HG02938 (cell line): ENCODE measurements around the gene CCDC154.
"Not testable (repeated sequence)": the region's sequence is repeated elsewhere in the genome, so short reads cannot be mapped to it uniquely, and the experiment has no call there.

Experiments
- ATAC-seq: cut with Tn5 transposase; IDR thresholded peaks from one replicate; pipeline ENCODE4 v1.9.1; 2021; ENCODE audit warnings: mild to moderate bottlenecking, moderate library complexity; ENCODE audit not compliant: unreplicated experiment

The CCDC154 gene, protein sequence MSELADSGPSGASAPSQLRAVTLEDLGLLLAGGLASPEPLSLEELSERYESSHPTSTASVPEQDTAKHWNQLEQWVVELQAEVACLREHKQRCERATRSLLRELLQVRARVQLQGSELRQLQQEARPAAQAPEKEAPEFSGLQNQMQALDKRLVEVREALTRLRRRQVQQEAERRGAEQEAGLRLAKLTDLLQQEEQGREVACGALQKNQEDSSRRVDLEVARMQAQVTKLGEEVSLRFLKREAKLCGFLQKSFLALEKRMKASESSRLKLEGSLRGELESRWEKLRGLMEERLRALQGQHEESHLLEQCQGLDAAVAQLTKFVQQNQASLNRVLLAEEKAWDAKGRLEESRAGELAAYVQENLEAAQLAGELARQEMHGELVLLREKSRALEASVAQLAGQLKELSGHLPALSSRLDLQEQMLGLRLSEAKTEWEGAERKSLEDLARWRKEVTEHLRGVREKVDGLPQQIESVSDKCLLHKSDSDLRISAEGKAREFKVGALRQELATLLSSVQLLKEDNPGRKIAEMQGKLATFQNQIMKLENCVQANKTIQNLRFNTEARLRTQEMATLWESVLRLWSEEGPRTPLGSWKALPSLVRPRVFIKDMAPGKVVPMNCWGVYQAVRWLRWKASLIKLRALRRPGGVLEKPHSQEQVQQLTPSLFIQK

DNA sequence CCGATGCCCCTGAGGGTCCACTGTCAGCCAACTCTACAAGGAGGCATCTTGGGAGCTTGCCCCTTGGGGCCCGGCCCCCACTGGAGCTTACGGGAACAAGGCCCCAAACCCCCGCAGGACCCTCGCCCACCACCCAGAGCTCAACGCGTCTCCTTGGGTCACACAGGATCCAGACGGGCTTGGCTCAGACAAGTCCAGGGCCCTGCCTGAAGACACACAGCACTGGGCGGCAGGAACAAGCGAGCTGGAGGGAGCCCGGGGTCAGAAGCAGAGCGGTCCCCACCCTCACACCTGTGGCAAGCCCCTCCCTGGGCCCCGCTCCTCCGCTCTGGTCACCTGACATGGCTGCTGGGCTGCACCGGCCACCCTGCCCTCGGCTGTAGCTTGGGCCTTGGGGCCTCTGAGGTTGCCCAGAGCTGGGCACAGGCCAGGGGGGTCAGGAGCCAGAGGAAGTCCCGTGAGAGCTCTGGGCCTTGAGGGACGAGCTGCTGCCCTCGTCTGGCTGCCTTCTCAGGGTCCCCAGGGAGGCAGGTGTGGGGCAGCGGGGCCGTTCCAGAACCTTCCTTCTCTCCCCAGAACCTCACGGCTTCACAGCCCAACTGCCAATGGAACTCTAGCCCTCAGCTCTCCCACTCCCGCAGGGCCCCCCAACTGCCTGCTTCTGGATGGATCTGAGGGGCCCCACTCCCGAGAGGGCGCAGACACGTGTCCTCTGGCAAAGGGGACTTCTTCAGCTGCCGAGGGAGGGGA is at the start of gene CCDC154:
Gene CCDC154, minus strand, starts transcription at position 577 of the 750 bp plus-strand sequence. Its CDS starts 234 bp downstream, at position 343.
- no peak for ATAC-seq

DNA sequence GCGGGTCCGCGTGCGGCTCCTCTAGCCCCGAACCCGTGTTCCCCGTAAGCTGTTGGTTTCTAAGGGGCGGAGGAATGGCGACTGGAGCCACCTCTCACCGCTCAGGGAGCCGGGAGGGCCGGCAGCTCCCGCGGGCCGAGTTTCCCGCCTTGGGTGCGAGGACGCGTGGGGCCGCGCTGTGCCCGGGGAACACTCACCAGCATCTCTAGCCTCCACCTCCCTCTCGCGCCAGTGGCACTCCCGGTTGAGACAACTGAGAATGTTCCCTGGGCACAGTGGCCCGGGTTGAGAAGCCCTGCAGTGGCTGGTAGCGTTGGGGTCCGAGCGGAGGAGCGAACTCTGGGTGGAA is 49.4 kb upstream of the CCDC154 start:
- no peak for ATAC-seq

DNA sequence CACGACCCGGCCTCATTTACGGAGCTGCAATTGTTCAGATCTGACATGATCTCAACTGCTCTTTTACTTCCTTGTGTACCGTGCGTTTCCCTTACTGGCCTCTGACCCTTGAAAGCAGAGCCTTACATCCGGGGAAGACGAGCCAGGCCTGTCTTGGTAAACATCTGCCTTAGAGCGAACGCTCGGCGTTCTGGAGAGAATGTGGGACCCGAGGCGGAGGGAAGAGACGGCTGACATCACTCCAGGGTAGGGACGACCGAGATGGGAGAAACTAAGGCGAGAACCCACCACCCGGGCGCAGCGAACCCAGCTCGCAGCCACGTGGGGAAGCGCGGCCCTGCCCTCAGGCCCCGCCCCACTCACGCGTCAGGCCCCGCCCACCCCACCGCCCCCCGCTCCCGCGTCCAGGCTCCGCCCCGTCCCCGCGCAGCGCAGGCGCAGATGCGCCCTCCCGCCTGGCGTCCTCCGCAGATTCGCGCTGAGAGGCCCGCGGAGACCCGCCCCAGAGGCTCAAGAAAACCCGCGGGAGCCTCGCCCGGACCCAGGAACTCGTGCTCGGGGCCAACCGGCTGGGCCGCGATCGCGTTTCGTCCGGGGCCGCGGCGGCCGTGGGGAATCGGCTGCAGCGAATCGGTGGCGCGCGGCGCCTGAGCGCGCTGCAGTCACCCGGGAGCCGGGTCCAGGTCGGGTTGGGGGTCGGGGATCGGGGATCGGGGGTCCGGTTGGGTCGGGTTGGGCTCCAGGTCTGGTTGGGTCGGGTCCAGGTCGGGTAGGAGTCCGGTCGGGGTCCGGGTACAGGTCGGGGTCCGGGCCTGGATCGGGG is 48.8 kb upstream of the CCDC154 start, which contains the start of gene TELO2:
Gene TELO2, plus strand, starts transcription at position 438 of the 823 bp plus-strand sequence. CDS start 922 bp downstream, outside the sequence.
- ATAC-seq: peak; percentile 55

DNA sequence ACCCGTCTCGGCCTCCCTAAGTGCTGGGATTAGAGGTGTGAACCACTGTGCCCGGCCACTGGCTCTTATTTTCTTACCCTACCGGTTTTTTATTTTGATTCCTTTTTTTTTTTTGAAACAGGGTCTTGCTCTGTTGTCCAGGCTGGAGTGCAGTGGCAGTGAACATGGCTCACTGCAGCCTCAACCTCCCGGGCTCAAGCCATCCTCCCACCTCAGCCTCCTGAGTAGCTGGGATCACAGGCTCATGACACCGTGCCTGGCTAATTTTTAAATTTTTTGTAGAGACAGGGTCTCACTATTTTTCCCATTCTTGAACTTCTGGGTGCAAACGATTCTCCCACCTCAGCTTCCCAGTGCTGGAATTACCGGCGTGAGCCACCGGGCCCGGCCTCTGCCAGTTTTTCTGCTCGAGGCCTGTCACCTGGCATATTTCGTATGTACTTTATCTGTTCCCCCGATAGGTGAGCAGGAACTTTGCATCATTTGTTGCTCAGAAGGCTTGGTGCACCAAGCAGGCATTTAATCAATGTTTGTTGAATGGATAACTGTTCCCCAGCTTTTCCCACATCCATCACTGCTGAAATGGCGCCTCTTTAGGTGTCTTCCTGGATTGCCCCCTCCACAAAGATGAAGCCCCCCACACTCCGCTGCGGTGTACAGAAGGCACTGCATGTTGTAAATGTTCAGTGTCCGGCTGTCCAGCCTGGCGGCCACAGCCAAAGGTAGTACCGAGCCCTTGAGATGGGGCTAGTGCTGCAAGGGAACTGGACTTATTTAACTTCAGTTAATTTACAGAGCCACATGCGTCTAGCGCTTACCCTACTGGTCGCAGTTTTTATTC is 47.9 kb upstream of the CCDC154 start:
- no peak for ATAC-seq

DNA sequence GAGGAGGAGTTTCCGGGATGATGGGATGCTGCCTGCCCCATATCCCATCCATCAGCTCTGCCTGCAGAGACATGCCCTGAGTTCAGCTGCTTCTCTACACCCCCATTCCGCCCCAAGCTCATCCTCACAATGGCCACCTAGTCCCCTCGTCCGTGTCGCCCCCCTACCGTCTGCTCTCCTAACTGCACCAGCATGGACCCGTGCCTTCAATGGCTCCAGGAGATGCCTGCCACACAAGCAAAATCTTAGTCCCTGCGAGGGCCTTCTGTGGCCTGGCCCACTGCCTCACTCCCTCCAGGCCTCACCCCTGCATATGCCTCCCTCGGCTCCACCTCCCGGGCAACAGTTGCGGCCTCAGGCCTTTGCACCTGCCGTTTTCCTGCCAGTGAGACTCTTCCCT is 47.0 kb upstream of the CCDC154 start:
- ATAC-seq: no peak

DNA sequence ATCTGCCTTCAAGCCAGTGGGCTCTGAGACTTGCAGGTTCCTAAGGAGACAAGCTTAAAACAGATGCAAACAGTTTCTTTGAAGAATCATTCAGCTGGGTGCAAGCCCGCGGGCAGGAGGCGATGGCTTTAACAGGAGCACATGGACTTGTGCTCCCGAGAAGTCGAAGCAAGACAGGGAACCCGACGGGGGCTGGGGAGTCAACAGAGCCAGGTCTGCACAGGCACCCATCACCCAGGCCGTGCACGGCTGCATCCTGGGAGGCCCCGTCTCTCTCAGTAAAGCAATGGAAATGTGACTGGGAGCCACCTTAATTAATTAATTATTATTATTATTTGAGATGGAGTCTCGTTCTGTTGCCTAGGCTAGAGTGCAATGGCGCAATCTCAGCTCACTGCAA is 44.7 kb upstream of the CCDC154 start:
- ATAC-seq: no peak

DNA sequence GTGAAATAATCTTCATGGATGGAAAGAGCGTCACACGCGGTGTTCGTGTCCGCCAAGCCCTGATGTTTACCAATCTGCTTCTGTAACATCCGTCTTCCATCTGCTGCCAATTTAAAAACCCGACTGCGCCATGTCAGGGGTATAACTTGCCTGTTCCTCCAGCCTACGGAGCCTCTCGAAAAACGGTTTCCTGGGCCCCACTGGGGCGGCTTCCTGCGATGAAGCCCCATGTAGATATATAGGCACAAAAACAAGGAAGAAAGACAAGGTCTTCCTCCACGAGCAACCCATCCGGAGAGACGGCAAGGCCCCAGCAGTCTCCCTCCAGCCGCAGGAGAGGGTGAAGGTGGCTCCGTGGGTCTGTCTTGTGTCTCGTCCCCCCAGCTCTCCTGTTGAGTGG is 44.3 kb upstream of the CCDC154 start, which contains the start of gene PTX4:
Gene PTX4, minus strand, starts transcription at position 326 of the 400 bp plus-strand sequence. Its CDS starts 35 bp downstream, at position 291.
- no peak for ATAC-seq

DNA sequence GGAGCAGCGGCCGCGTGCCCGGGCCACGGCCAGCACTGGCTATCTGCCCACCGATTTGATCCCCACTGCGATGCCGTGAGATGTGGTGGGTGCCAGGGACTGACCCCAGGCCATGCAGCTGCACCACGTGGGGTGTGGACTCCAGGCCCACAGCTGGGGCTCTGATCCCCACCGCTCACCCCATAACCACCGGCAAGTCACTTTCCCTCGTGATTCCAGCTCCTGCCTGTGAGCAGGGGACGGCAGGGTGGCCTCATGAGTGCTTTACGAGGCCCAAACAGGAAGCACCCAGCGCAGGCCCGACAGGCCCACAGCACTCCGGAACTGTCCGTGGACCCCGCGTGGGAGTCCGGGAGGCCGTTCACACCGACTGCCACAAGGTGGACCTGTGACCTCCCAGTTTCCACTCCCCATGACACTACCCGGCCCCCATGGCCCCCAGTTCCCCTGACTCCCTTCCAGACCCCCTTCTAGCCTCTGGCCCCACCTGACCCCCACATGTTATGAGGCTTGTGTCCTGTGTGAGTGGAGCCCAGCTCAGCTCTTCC is 43.8 kb upstream of the CCDC154 start:
- ATAC-seq: no peak

DNA sequence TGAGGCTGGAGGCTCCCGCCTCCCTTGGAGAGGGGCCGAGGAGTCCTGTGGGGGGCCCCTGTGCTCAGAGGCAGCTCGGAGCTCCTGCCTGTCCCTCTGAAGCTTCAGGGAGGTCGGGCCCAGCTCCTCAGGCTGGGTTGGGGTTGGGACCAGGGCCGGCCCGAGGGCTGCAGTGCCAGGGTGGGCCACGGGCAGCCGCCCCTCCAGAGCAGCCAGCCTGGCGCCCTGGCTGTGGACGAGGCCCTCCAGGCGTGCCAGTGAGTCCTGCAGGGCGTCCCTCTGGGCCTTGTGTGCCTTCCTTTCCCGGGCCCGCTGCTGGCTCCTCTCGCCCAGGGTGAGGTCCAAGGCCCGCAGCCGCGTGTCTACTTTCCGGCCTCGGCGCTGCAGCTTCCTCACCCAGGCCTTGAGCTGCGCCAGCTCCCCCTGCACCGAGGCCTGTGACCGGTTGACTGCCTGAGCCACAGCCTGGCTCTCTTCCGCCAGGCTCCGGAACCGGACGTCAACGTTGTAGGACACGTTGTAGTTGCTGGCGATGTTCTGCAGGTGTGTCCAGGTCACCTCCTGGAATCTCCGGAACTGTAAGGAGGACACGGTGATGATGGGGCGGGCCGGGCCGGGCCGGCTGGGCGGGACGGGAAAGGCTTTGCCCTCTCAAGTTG is 43.2 kb upstream of the CCDC154 start:
- no peak for ATAC-seq

DNA sequence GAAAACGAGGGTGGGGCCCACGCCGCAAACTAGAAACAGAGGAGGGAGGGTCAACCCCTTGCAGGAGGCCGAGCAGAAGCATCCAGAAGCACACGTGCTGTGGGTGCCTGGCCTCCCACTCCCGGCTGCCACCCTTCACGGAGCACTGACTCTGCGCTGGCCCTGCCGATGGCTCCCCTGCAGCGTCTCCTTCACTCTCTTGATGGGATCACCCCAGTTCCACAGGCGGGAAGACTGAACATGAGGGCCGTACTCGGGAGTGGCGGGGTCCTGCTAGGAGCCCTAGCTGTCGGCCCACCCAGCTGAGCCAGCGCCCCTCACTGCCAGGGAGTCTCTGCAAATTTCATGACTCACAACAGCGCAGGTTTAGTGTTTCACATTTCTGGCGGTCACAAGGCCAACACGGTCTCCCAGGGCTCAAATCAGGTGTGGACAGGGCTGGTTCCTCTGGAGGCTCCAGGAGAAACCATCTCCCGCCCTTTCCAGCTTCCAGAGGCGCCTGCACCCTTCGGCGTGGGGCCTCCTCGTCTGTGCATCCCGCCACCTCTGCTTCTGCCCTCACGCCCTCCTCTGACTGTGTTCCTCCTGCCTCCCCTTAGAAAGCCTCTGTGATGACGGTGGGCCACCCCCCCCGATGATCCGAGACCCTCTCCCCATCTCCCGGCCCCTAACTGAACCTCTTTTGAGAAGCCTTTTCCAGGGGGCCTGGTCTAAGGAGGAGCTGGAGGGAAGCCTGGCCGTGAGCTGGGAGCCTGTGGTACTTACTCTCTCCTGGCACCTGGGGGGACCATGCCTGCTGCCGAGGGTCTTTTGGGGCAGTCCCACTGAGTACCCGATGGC is 42.4 kb upstream of the CCDC154 start:
- ATAC-seq: no peak

DNA sequence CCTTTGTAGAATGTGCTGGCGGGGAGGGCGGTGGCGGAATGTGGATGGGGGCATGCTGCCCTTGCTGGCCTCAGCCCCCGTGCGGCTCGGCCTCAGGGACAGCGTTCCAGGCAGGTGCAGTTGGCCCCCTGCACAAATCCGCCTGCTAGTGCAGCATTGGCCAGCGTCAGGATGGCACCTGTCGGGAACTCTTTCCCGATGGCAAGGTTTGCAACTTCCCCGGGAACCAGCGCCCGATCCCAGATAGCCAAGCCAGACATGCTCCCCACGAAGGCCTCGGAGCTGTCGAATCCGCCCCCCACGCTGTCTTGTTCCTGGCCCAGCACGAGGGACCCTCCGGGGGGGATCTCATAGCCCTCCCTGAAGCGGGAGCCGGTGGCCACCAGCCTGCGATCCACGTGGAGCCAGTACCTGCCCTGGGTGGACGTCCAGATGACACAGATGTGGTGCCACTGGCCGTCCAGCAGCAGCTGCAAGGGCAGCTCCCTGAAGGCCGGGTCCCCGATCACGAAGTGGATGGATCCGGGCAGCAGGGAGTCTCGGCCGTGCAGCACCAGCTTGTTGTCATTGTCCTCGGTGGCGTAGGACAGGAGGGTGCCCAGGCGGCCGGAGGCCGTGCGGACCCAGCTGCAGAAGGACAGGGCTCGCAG is 41.6 kb upstream of the CCDC154 start:
- ATAC-seq: no peak

DNA sequence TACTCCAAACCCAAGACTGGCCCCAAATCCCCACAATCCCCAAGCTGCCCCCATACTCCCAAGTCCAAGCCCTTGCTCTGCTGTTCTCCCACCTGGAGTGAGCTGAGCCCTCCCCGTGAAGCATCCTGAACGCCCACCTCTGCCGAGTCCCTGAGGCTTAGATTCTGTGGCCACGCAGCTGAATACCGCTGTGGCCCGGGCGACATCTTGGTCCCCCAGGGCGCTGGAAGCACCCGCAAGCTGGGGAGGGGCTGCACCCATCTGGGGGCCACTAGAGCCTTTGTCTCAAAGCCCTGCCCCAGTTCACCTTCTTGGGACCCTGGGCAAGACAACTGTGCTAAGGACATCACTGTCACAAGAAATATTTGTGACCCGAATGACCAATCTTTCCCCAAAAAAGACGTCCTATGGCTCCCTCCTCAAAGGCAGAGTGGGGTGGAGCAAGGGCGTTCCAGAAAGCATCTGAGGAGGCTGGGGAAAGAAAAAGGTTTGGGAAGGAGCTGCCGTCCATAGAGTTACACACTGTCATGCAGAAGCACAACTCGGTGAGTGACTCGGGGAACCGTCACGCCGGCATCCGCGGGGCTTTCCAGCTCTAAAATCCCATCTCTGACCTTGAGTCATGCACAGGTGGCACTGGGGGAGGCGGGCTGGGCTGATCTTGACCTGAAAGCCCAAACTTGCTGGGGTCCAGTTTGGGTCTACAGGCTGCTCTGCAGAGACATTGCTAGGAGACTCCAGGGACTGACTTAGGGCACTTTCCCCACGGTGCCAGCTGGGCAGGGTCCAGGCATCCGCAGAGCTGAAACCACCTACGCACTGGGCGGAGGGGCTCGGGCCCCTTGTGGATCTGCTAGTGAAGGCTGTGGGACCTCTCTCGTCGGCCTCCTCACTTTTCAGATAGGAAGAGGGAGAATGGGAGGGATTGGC is 37.8 kb upstream of the CCDC154 start:
- ATAC-seq: no peak

DNA sequence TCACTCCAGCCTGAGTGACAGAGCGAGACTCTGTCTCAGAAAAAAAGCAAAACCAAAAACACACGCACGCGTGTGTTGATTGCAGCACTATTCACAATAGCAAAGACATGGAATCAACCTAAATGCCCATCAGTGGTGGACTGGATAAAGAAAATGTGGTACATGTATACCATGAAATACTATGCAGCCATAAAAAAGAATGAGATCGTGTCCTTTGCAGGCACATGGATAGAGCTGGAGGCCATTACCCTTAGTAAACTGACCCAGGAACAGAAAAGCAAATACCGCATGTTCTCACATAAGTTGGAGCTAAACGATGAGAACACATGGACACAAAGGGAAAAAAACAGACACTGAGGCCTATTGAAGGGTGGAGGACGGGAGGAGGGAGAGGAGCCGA is 34.6 kb upstream of the CCDC154 start:
- ATAC-seq: not testable (repeated sequence)

DNA sequence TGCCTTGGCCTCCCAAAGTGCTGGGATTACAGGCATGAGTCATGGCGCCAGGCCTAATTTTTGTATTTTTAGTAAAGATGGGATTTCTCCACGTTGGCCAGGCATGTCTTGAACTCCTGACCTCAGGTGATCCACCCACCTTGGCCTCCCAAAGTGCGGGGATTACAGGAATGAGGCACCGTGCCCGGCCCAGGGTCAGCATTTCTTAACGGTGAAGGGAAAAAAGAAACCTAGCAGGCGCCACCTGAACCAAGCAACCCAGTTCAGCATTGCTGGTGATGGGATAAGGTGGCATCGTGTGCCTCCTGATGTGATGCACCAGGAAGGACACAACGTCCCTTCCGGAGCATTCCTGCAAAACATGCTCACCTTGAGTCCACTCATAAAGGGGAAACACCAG is 32.7 kb upstream of the CCDC154 start:
- ATAC-seq: no peak

DNA sequence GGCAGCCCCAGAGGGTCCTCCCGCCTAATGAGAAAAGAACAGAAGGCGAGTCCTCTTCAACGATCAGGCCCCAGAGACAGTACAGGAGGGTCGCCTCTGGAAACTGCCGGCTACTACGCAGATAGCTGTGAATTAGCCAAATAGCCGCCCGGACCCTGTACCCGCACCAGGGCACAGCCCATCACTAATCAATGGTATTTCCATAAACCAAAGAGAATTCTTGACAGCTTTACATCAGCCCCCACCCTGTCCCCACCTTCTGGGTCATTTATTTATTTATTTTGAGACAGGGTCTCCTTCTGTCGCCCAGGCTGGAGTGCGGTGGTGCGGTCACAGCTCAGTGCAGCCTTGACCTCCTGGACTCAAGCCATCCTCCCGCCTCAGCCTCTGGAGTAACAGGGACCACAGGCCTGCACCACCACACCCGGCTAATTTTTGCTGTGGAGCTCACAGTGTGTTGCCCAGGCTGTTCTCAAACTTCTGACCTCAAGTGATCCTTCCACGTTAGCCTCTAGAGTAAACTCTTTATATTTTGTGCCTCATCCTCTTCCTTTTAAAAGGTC is 31.3 kb upstream of the CCDC154 start:
- no peak for ATAC-seq
